Spleen (tissue), 7 donors: ENCODE results near the gene LPP.

Source experiments
- POLR2A ChIP-seq, 3 donors: fragments of 450-650 bp; IDR thresholded peaks; one replicate each; pipeline ENCODE4 v1.5.1; 2017; ENCODE audit warnings: antibody characterized with exemption in 3 of 3, mild to moderate bottlenecking in 1 of 3
- POLR2AphosphoS5 ChIP-seq, 3 donors: sonication (generic); formaldehyde crosslinking; IDR thresholded peaks; one replicate each; pipeline ENCODE4 v1.5.1; 2017; ENCODE audit warnings: antibody characterized with exemption in 3 of 3
- TF ChIP-seq, protein P1 (sequence below), 11 experiments: fragments of 200-600 bp in 7 of 11; fragments of 450-650 bp in 4 of 11; sonication (generic) in 4 of 11; IDR thresholded peaks in 8 of 11; conservative IDR thresholded peaks in 3 of 11; 1 replicate in 7 of 11; 2 replicates in 4 of 11; pipeline versions ENCODE4 v1.4.0 to v1.8.0; 2016 to 2021; ENCODE audit warnings: antibody characterized with exemption in 11 of 11, inconsistent platforms in 4 of 11, mild to moderate bottlenecking in 1 of 11
- donor health status: DM: no; HTN: no; CAD: no; lungs with moderate emphysema.
- donor health status: DM: no; HTN: no; CAD: no.
- donor health status: DM: no; HTN: no; CAD: no.

DNA sequence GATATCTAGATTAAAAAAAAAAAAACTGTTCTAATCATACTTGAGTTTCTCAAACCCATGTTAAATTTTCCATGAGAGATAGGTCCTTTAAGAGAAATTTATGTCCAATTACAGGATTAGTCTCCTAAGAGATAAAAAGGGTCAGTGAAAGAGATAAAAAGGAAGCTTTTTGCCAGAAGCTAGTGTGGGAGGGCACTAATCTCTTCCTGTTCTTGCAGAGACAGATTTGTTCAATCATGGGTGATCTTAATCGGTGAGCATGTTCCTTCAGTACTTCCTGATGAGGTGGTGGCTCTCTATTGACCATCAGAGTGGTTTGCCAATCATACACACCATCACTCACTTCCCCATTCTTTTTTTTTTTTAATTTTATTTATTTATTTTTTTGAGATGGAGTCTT lies 16.9 kb upstream of the LPP start:
- TF ChIP-seq, protein P1, sequence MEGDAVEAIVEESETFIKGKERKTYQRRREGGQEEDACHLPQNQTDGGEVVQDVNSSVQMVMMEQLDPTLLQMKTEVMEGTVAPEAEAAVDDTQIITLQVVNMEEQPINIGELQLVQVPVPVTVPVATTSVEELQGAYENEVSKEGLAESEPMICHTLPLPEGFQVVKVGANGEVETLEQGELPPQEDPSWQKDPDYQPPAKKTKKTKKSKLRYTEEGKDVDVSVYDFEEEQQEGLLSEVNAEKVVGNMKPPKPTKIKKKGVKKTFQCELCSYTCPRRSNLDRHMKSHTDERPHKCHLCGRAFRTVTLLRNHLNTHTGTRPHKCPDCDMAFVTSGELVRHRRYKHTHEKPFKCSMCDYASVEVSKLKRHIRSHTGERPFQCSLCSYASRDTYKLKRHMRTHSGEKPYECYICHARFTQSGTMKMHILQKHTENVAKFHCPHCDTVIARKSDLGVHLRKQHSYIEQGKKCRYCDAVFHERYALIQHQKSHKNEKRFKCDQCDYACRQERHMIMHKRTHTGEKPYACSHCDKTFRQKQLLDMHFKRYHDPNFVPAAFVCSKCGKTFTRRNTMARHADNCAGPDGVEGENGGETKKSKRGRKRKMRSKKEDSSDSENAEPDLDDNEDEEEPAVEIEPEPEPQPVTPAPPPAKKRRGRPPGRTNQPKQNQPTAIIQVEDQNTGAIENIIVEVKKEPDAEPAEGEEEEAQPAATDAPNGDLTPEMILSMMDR (IDR thresholded peaks at IDR 0.05 in 8 of 11, conservative IDR thresholded peaks at IDR 0.05 in 3 of 11), result no peak
- TF ChIP-seq POLR2A (IDR thresholded peaks at IDR 0.05) (no peak), POLR2AphosphoS5 (IDR thresholded peaks at IDR 0.05) (no peak)
